Measurements from ENCODE around the gene SDCBP2.

- TF ChIP-seq TP53 (CRISPR knock-in tag; IDR thresholded peaks at IDR 0.05) (no peak), PHF8 (IDR thresholded peaks at IDR 0.05; ENCODE audit: borderline replicate concordance, low read depth) (no peak), CTCF (IDR thresholded peaks at IDR 0.05) (no peak), POLR2A (IDR thresholded peaks at IDR 0.05; ENCODE audit: low read length) (no peak), JUNB (IDR thresholded peaks at IDR 0.05) (no peak), RFX5 (IDR thresholded peaks at IDR 0.05) (no peak), MYC (IDR thresholded peaks at IDR 0.05; ENCODE audit: borderline replicate concordance, low read length) (no peak)
- TF ChIP-seq, protein P1, sequence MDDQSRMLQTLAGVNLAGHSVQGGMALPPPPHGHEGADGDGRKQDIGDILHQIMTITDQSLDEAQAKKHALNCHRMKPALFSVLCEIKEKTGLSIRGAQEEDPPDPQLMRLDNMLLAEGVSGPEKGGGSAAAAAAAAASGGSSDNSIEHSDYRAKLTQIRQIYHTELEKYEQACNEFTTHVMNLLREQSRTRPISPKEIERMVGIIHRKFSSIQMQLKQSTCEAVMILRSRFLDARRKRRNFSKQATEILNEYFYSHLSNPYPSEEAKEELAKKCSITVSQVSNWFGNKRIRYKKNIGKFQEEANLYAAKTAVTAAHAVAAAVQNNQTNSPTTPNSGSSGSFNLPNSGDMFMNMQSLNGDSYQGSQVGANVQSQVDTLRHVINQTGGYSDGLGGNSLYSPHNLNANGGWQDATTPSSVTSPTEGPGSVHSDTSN (IDR thresholded peaks at IDR 0.05), result no peak
Observed at GRCh38 chr20:1310071-1310470, 18.9 kb downstream of the SDCBP2 start.
